ENCODE data around the gene CEACAM7.

The CEACAM7 gene

GRCh38 chr19:41700381-41701195 is 12.5 kb upstream of the CEACAM7 start:
- no peak for DNase-seq (ENCODE audit: extremely low read depth in 1 of 2, low read depth in 1 of 2)

- no peak for DNase-seq (ENCODE audit: extremely low read depth in 1 of 2, low read depth in 1 of 2)
Measured at GRCh38 chr19:41699968-41700323, 11.9 kb upstream of the CEACAM7 start.

GRCh38 chr19:41699231-41699967 is 11.3 kb upstream of the CEACAM7 start:
- no peak for DNase-seq (ENCODE audit: extremely low read depth in 1 of 2, low read depth in 1 of 2)

GRCh38 chr19:41698746-41699230 is 10.7 kb upstream of the CEACAM7 start:
- DNase-seq (ENCODE audit: extremely low read depth in 1 of 2, low read depth in 1 of 2) = no peak

- no peak for DNase-seq (ENCODE audit: extremely low read depth in 1 of 2, low read depth in 1 of 2)
Measured at GRCh38 chr19:41697198-41697855, 9.3 kb upstream of the CEACAM7 start.

GRCh38 chr19:41696402-41697197 is 8.5 kb upstream of the CEACAM7 start:
- no peak for DNase-seq (ENCODE audit: extremely low read depth in 1 of 2, low read depth in 1 of 2)

GRCh38 chr19:41695745-41696144 is 7.7 kb upstream of the CEACAM7 start:
- DNase-seq (ENCODE audit: extremely low read depth in 1 of 2, low read depth in 1 of 2) = no peak

GRCh38 chr19:41694831-41695635 is 7.0 kb upstream of the CEACAM7 start:
- DNase-seq (ENCODE audit: extremely low read depth in 1 of 2, low read depth in 1 of 2) = no peak

- DNase-seq (ENCODE audit: extremely low read depth in 1 of 2, low read depth in 1 of 2) = no peak
Measured at GRCh38 chr19:41694196-41694595, 6.1 kb upstream of the CEACAM7 start.

GRCh38 chr19:41691268-41691970 is 3.3 kb upstream of the CEACAM7 start:
- DNase-seq (ENCODE audit: extremely low read depth in 1 of 2, low read depth in 1 of 2) = no peak

GRCh38 chr19:41690801-41691065 is 2.7 kb upstream of the CEACAM7 start:
- DNase-seq (ENCODE audit: extremely low read depth in 1 of 2, low read depth in 1 of 2) = no peak

- DNase-seq (ENCODE audit: extremely low read depth in 1 of 2, low read depth in 1 of 2) = no peak
Measured at GRCh38 chr19:41689993-41690800, 2.1 kb upstream of the CEACAM7 start.

- no peak for DNase-seq (ENCODE audit: extremely low read depth in 1 of 2, low read depth in 1 of 2)
Measured at GRCh38 chr19:41688687-41689086, 617 bp upstream of the CEACAM7 start.

GRCh38 chr19:41687419-41687818 is 651 bp downstream of the CEACAM7 start:
- DNase-seq (ENCODE audit: extremely low read depth in 1 of 2, low read depth in 1 of 2) = no peak

GRCh38 chr19:41682437-41682836 is 5.6 kb downstream of the CEACAM7 start:
- DNase-seq (ENCODE audit: extremely low read depth in 1 of 2, low read depth in 1 of 2) = no peak

GRCh38 chr19:41671486-41671885 is 16.6 kb downstream of the CEACAM7 start:
- DNase-seq (ENCODE audit: extremely low read depth in 1 of 2, low read depth in 1 of 2) = no peak

- no peak for DNase-seq (ENCODE audit: extremely low read depth in 1 of 2, low read depth in 1 of 2)
Measured at GRCh38 chr19:41670755-41671154, 17.3 kb downstream of the CEACAM7 start.

GRCh38 chr19:41668315-41668714 is 19.8 kb downstream of the CEACAM7 start:
- DNase-seq (ENCODE audit: extremely low read depth in 1 of 2, low read depth in 1 of 2) = no peak

GRCh38 chr19:41666075-41666474 is 22.0 kb downstream of the CEACAM7 start:
- no peak for DNase-seq (ENCODE audit: extremely low read depth in 1 of 2, low read depth in 1 of 2)

Data from stimulated activated CD8-positive, alpha-beta memory T cell treated with anti-CD3 and anti-CD28 coated beads, Interleukin-7, amount 100 ng/mL, for 48 hours (primary cell).